HG02970 (cell line): ENCODE data around the gene GHDC.
"Not testable (repeated sequence)": the region's sequence is repeated elsewhere in the genome, so short reads cannot be mapped to it uniquely, and the experiment has no call there.

ENCODE experiments used
- ATAC-seq: cut with Tn5 transposase; IDR thresholded peaks from one replicate; pipeline ENCODE4 v1.9.1; 2021; ENCODE audit warnings: mild to moderate bottlenecking, moderate library complexity, moderate number of reproducible peaks; ENCODE audit not compliant: unreplicated experiment, low FRiP score

GHDC gene

GRCh38 chr17:42159796-42160530 is 34.3 kb downstream of the GHDC start:
- ATAC-seq, result no peak

- ATAC-seq, result no peak
Observed at GRCh38 chr17:42155614-42156045, 38.7 kb downstream of the GHDC start.

- no peak for ATAC-seq
Observed at GRCh38 chr17:42153919-42154742, 40.2 kb downstream of the GHDC start.

GRCh38 chr17:42146911-42147607 is 47.2 kb downstream of the GHDC start:
- ATAC-seq, result no peak

GRCh38 chr17:42143138-42143537 is 51.2 kb downstream of the GHDC start:
- ATAC-seq, result not testable (repeated sequence)

- no peak for ATAC-seq
Observed at GRCh38 chr17:42142371-42142896, 51.9 kb downstream of the GHDC start.

GRCh38 chr17:42141382-42141781 is 52.9 kb downstream of the GHDC start:
- ATAC-seq, result no peak

- not testable (repeated sequence) for ATAC-seq
Observed at GRCh38 chr17:42140690-42141089, 53.6 kb downstream of the GHDC start.
